CD14-positive monocyte (primary cell): ENCODE results near the gene UGT1A5. TPM values are rescaled to one million over a fixed set of nuclear protein-coding genes. Genes with fewer than 3 reads are reported as not detected.
"Not testable (repeated sequence)": the region's sequence is repeated elsewhere in the genome, so short reads cannot be mapped to it uniquely, and the experiment has no call there.

Experiments
- DNase-seq, 3 donors: peaks; one replicate each; pipeline ENCODE4 v3.0.0-alpha.2; 2011 to 2022
- H2AFZ ChIP-seq: 2 replicates; pipeline ENCODE4 v1.6.0; 2012; ENCODE audit warnings: mild to moderate bottlenecking, low read depth, low read length, inconsistent platforms; ENCODE audit not compliant: insufficient read depth, poor library complexity, severe bottlenecking
- H3K27ac ChIP-seq, 2 donors: 1 replicate in 1 of 2; 2 replicates in 1 of 2; pipeline ENCODE4 v1.5.1; 2012 to 2013; ENCODE audit warnings: low read length in 2 of 2, control low read depth in 1 of 2, inconsistent platforms in 1 of 2, low read depth in 1 of 2, mild to moderate bottlenecking in 1 of 2
- H3K27me3 ChIP-seq, 2 donors: one replicate each; pipeline versions ENCODE4 v1.6.0 to v1.6.1; 2011 to 2013; ENCODE audit warnings: low read length in 2 of 2; ENCODE audit not compliant: control insufficient read depth in 2 of 2, insufficient read depth in 2 of 2
- H3K36me3 ChIP-seq, 2 donors: replicated peaks in 1 of 2; 1 replicate in 1 of 2; 2 replicates in 1 of 2; pipeline versions ENCODE4 v1.5.1 to v1.6.1; 2012 to 2013; ENCODE audit warnings: low read length in 2 of 2, control low read depth in 1 of 2, inconsistent platforms in 1 of 2, mild to moderate bottlenecking in 1 of 2; ENCODE audit not compliant: insufficient read depth in 2 of 2, control insufficient read depth in 1 of 2
- H3K4me1 ChIP-seq, 2 donors: 1 replicate in 1 of 2; 2 replicates in 1 of 2; pipeline versions ENCODE4 v1.5.1 to v1.6.1; 2012 to 2013; ENCODE audit warnings: low read length in 2 of 2, control low read depth in 1 of 2, inconsistent platforms in 1 of 2, mild to moderate bottlenecking in 1 of 2, moderate library complexity in 1 of 2; ENCODE audit not compliant: insufficient read depth in 2 of 2, control insufficient read depth in 1 of 2
- H3K4me2 ChIP-seq: replicated peaks from 2 replicates; pipeline ENCODE3; 2012; ENCODE audit warnings: low read length, moderate library complexity, mild to moderate bottlenecking; ENCODE audit not compliant: poor library complexity, severe bottlenecking; ENCODE audit errors: extremely low read depth
- H3K4me3 ChIP-seq, 3 experiments: fragments of 200-600 bp in 1 of 3; sonication (generic) in 1 of 3; replicated peaks in 1 of 3; 1 replicate in 2 of 3; 2 replicates in 1 of 3; pipeline ENCODE4 v1.5.1; 2011 to 2013; ENCODE audit warnings: low read length in 3 of 3, mild to moderate bottlenecking in 3 of 3, control low read depth in 2 of 3, low read depth in 2 of 3, inconsistent platforms in 1 of 3, moderate library complexity in 1 of 3
- H3K79me2 ChIP-seq: 2 replicates; pipeline ENCODE4 v1.6.0; 2012; ENCODE audit warnings: mild to moderate bottlenecking, control low read depth, inconsistent platforms, low read length, moderate library complexity; ENCODE audit not compliant: insufficient read depth
- H3K9ac ChIP-seq: 2 replicates; pipeline ENCODE4 v1.6.0; 2017; ENCODE audit warnings: low read length, mild to moderate bottlenecking; ENCODE audit not compliant: insufficient read depth, poor library complexity, severe bottlenecking
- H3K9me3 ChIP-seq, 2 donors: replicated peaks in 1 of 2; 1 replicate in 1 of 2; 2 replicates in 1 of 2; pipeline versions ENCODE4 v1.5.1 to v1.6.1; 2012 to 2013; ENCODE audit warnings: low read length in 2 of 2, control low read depth in 1 of 2; ENCODE audit not compliant: control insufficient read depth in 1 of 2, insufficient read depth in 1 of 2
- H4K20me1 ChIP-seq: 2 replicates; pipeline ENCODE4 v1.6.0; 2012; ENCODE audit warnings: mild to moderate bottlenecking, low read length, control low read depth, moderate library complexity; ENCODE audit not compliant: insufficient read depth
- H3K27ac Mint-ChIP-seq, 7 donors: one replicate each; pipeline ENCODE4 v1.8.0; 2020; ENCODE audit warnings: mild to moderate bottlenecking in 7 of 7, mixed read lengths in 7 of 7, moderate library complexity in 6 of 7, inconsistent platforms in 2 of 7
- H3K27me3 Mint-ChIP-seq, 3 donors: one replicate each; pipeline ENCODE4 v1.8.0; 2021 to 2022; ENCODE audit warnings: low read depth in 3 of 3, mild to moderate bottlenecking in 3 of 3, mixed read lengths in 3 of 3, moderate library complexity in 3 of 3, inconsistent platforms in 1 of 3
- H3K36me3 Mint-ChIP-seq, 2 donors: one replicate each; pipeline ENCODE4 v1.8.0; 2020; ENCODE audit warnings: mixed read lengths in 2 of 2, inconsistent platforms in 1 of 2, mild to moderate bottlenecking in 1 of 2
- H3K4me1 Mint-ChIP-seq: one replicate; pipeline ENCODE4 v1.8.0; 2020; ENCODE audit warnings: mild to moderate bottlenecking, mixed read lengths
- H3K4me3 Mint-ChIP-seq, 2 donors: one replicate each; pipeline ENCODE4 v1.8.0; 2020; ENCODE audit warnings: mild to moderate bottlenecking in 2 of 2, mixed read lengths in 2 of 2, moderate library complexity in 1 of 2
- H3K9me3 Mint-ChIP-seq, 7 donors: one replicate each; pipeline ENCODE4 v1.8.0; 2020 to 2022; ENCODE audit warnings: mixed read lengths in 7 of 7, mild to moderate bottlenecking in 6 of 7, moderate library complexity in 6 of 7, inconsistent platforms in 2 of 7
- WGBS: methylation state at CpG from one replicate; pipeline ENCODE4 v1.1.5; 2013; ENCODE audit warnings: missing lambda C conversion rate; ENCODE audit not compliant: insufficient coverage; 5-methylcytosine and 5-hydroxymethylcytosine counted together
- intact Hi-C, 2 donors: fragments of 100-400 bp; cut with micrococcal nuclease; formaldehyde crosslinking; loops; one replicate each; pipeline versions ENCODE4 v1.15.0 to v1.15.1; 2023
- polyA plus RNA-seq, 3 donors: library from polyadenylated mRNA; depleted of rRNA in 1 of 3; unstranded in 2 of 3; stranded (reverse) in 1 of 3; fragments of 300-500 nt in 2 of 3; fragments of >200 nt in 1 of 3; fragmentation: Illumina TruSeq in 2 of 3; gene quantifications; 1 replicate in 2 of 3; 2 replicates in 1 of 3; pipeline ENCODE4 v1.2.3, GENCODE V29; 2012 to 2021
- TF ChIP-seq, protein P1 (sequence below): fragments of 200-600 bp; IDR thresholded peaks from one replicate; pipeline ENCODE4 v1.8.0; 2022; ENCODE audit warnings: antibody characterized with exemption, mild to moderate bottlenecking

The UGT1A5 gene
- polyA plus RNA-seq, 3 donors = not detected

DNA sequence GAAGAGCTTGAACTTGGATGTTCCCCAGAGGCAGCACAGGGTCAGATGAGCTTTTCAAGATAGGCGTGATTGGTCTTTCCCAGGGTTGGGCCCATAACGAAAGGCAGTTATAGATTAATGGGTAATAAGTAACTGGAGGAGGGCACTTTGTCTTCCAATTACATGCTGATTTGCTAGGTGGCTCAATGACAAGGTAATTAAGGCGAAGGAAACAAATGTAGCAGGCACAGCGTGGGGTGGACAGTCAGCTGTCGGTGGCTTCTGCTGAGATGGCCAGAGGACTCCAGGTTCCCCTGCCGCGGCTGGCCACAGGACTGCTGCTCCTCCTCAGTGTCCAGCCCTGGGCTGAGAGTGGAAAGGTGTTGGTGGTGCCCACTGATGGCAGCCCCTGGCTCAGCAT, 5.8 kb downstream of the UGT1A5 start, which contains the start of gene UGT1A4:
Gene UGT1A4 (plus strand): TSS at position 185 of the 400 bp plus-strand sequence. CDS start 85 bp downstream, at position 270.
- Mint-ChIP-seq H3K36me3 (no peaks in the 10 kb centered on the region), H3K4me3 (no peak within 1 kb of the TSS), H3K27ac (no peak within 1 kb of the TSS), H3K9me3 (peaks cover 0 to 2% (median 0%) of the 10 kb centered on the region in 7 donors), H3K4me1 (no peaks in the 10 kb centered on the region), H3K27me3 (peaks cover 2 to 8% (median 5%) of the 10 kb centered on the region in 3 donors)
- no peaks in the 10 kb centered on the region for H3K36me3 ChIP-seq
- H3K4me2 ChIP-seq = no peak within 1 kb of the TSS
- H3K4me3 ChIP-seq = no peak within 1 kb of the TSS
- H3K9me3 ChIP-seq = no peaks in the 10 kb centered on the region
- no peaks in the 10 kb centered on the region for H3K79me2 ChIP-seq
- DNase-seq = no peak
- H4K20me1 ChIP-seq = no peaks in the 10 kb centered on the region
- no peak within 1 kb of the TSS for H3K27ac ChIP-seq
- no peak within 1 kb of the TSS for H2AFZ ChIP-seq
- intact Hi-C loops = no loop called here
- TF ChIP-seq, protein P1, sequence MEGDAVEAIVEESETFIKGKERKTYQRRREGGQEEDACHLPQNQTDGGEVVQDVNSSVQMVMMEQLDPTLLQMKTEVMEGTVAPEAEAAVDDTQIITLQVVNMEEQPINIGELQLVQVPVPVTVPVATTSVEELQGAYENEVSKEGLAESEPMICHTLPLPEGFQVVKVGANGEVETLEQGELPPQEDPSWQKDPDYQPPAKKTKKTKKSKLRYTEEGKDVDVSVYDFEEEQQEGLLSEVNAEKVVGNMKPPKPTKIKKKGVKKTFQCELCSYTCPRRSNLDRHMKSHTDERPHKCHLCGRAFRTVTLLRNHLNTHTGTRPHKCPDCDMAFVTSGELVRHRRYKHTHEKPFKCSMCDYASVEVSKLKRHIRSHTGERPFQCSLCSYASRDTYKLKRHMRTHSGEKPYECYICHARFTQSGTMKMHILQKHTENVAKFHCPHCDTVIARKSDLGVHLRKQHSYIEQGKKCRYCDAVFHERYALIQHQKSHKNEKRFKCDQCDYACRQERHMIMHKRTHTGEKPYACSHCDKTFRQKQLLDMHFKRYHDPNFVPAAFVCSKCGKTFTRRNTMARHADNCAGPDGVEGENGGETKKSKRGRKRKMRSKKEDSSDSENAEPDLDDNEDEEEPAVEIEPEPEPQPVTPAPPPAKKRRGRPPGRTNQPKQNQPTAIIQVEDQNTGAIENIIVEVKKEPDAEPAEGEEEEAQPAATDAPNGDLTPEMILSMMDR = no peak
- no peak within 1 kb of the TSS for H3K9ac ChIP-seq
- H3K27me3 ChIP-seq = no peaks in the 10 kb centered on the region
- 93% methylated on average over 7 of the region's 7 CpGs for WGBS
- H3K4me1 ChIP-seq = no peaks in the 10 kb centered on the region

DNA sequence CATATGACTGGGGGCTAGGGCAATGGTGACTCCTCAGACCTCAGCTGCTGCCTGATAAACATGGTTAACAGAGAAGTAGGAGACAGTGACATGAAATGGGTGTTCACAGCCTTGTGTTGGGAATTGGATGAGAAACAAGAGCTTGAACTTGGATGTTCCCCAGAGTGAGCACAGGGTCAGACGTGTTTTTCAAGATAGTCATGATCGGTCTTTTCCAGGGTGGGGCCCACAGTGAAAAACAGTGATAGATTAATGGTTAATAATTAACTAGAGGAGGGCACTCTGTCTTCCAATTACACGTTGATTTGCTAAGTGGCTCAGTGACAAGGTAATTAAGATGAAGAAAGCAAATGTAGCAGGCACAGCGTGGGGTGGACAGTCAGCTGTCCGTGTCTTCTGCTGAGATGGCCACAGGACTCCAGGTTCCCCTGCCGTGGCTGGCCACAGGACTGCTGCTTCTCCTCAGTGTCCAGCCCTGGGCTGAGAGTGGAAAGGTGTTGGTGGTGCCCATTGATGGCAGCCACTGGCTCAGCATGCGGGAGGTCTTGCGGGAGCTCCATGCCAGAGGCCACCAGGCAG, 16.1 kb downstream of the UGT1A5 start, which contains the start of gene UGT1A3:
Gene UGT1A3 (plus strand): TSS at position 320 of the 579 bp plus-strand sequence. CDS start 85 bp downstream, at position 405.
- WGBS = 90% methylated on average over 6 of the region's 8 CpGs

DNA sequence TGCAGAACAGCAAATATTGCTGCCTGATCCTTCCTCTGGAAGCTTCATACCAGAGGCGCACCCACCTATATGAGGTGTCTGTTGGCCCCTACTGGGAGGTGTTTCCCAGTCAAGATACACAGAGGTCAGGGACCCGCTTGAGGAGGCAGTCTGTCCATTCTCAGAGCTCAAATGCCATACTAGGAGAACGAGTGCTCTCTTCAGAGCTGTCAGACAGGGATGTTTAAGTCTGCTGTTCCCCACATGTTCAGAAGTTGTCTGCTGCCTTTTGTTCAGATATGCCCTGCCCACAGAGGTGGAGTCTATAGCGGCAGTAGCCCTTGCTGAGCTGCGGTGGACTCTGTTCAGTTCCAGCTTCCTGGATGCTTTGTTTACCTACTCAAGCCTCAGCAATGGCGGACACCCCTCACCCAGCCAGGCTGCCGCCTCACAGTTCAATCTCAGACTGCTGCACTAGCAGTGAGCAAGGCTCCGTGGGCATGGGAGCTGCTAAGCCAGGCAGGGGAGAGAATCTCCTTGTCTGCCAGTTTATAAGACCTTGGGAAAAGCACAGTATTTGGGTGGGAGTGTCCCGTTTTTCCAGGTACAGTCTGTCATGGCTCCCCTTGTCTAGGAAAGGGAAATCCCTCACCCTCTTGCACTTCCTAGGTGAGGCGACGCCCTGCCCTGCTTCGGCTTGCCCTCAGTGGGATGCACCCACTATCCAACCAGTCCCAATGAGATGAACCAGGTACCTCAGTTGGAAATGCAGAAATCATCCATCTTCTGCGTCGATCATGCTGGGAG, 24.4 kb downstream of the UGT1A5 start:
- H3K4me3 ChIP-seq, H3K4me1 ChIP-seq, H3K36me3 ChIP-seq, H3K27me3 Mint-ChIP-seq, H3K9ac ChIP-seq, H3K27ac Mint-ChIP-seq, H3K27me3 ChIP-seq, H3K9me3 ChIP-seq, intact Hi-C loops, DNase-seq, H3K36me3 Mint-ChIP-seq, H3K4me3 Mint-ChIP-seq, H4K20me1 ChIP-seq, H3K4me1 Mint-ChIP-seq, H3K4me2 ChIP-seq, H3K79me2 ChIP-seq, H3K9me3 Mint-ChIP-seq, H2AFZ ChIP-seq, H3K27ac ChIP-seq: not testable (repeated sequence)
- 88% methylated on average over 12 of the region's 14 CpGs for WGBS

More for the DNA sequence above, 16.1 kb downstream of the UGT1A5 start, which contains the start of gene UGT1A3:
- Mint-ChIP-seq H3K36me3 (no peaks in the 10 kb centered on the region), H3K4me1 (no peaks in the 10 kb centered on the region), H3K27ac (peak within 1 kb of the TSS in 1 of 7 donors; percentile 25), H3K9me3 (peaks cover 0 to 2% (median 0%) of the 10 kb centered on the region in 7 donors), H3K27me3 (peaks cover 2 to 8% (median 5%) of the 10 kb centered on the region in 3 donors), H3K4me3 (no peak within 1 kb of the TSS)
- H3K36me3 ChIP-seq = no peaks in the 10 kb centered on the region
- TF ChIP-seq, protein P1 = no peak
- no peak within 1 kb of the TSS for H3K27ac ChIP-seq
- H3K4me3 ChIP-seq = no peak within 1 kb of the TSS
- no peaks in the 10 kb centered on the region for H3K9me3 ChIP-seq
- intact Hi-C loops = no loop called here
- H3K79me2 ChIP-seq = no peaks in the 10 kb centered on the region
- no peak for DNase-seq
- no peaks in the 10 kb centered on the region for H3K4me1 ChIP-seq
- no peaks in the 10 kb centered on the region for H4K20me1 ChIP-seq
- no peaks in the 10 kb centered on the region for H3K27me3 ChIP-seq
- no peak within 1 kb of the TSS for H3K4me2 ChIP-seq
- no peak within 1 kb of the TSS for H2AFZ ChIP-seq
- H3K9ac ChIP-seq = no peak within 1 kb of the TSS
